Upper lobe of right lung (tissue), 1 donor: ENCODE measurements around the gene CROCC2. TPM values are rescaled to one million over a fixed set of nuclear protein-coding genes. Genes with fewer than 3 reads are reported as not detected.

ENCODE experiments used
- ATAC-seq: fragments of 200-7000 bp; cut with Tn5 transposase; one replicate; pipeline ENCODE4 v1.9.1; 2020; ENCODE audit warnings: mild to moderate bottlenecking, moderate library complexity
- DNase-seq: peaks from one replicate; pipeline ENCODE4 v3.0.0-alpha.2; 2020
- H3K27ac ChIP-seq: fragments of 200-600 bp; one replicate; pipeline ENCODE4 v1.8.0; 2022
- H3K27me3 ChIP-seq: fragments of 200-600 bp; one replicate; pipeline ENCODE4 v1.8.0; 2022; ENCODE audit warnings: mild to moderate bottlenecking
- H3K36me3 ChIP-seq: fragments of 200-600 bp; one replicate; pipeline ENCODE4 v1.8.0; 2022
- H3K4me1 ChIP-seq: fragments of 200-600 bp; one replicate; pipeline ENCODE4 v1.8.0; 2022
- H3K4me3 ChIP-seq: fragments of 200-600 bp; one replicate; pipeline ENCODE4 v1.8.0; 2022; ENCODE audit warnings: mild to moderate bottlenecking
- H3K9me3 ChIP-seq: fragments of 200-600 bp; one replicate; pipeline ENCODE4 v1.8.0; 2022
- CTCF ChIP-seq: fragments of 200-600 bp; IDR thresholded peaks from one replicate; pipeline ENCODE4 v1.8.0; 2022; ENCODE audit warnings: antibody characterized with exemption
- intact Hi-C: fragments of 100-400 bp; cut with DNase I; formaldehyde crosslinking; loops from one replicate; pipeline ENCODE4 v1.11.0; 2022
- total RNA-seq: library from RNA; stranded (reverse); fragmentation: NEBNext Ultra II Directional; extraction: Animal tissue kit (Norgen Biotek cat#: 25700); gene quantifications from one replicate; pipeline ENCODE4 v1.2.1, GENCODE V29; 2021
- donor health status: DM: no; HTN: yes; CAD: no; lungs with severe emphysema.

Gene CROCC2
- total RNA-seq, 1 donor from 2014 or later: 0.26 TPM

- Histone ChIP-seq H3K27ac (no peak overlapping the region), H3K4me3 (no peak overlapping the region), H3K36me3 (no peaks in the 10 kb centered on the region), H3K9me3 (no peaks in the 10 kb centered on the region), H3K4me1 (no peaks in the 10 kb centered on the region), H3K27me3 (no peaks in the 10 kb centered on the region)
- intact Hi-C loops: no loop called here
- TF ChIP-seq CTCF: no peak
- DNase-seq (peak; percentile 35), ATAC-seq (no peak)
Measured at GRCh38 chr2:240949791-240950705, 43.9 kb downstream of the CROCC2 start.

- DNase-seq (no peak), ATAC-seq (no peak)
- Histone ChIP-seq H3K36me3 (no peaks in the 10 kb centered on the region), H3K9me3 (no peaks in the 10 kb centered on the region), H3K4me1 (no peaks in the 10 kb centered on the region), H3K27me3 (no peaks in the 10 kb centered on the region), H3K4me3 (no peak overlapping the region), H3K27ac (no peak overlapping the region)
- no peak for TF ChIP-seq CTCF
- intact Hi-C loops: no loop called here
Measured at GRCh38 chr2:240951045-240951594, 45.0 kb downstream of the CROCC2 start.

- H3K27me3 ChIP-seq: no peaks in the 10 kb centered on the region
- intact Hi-C loops: no loop called here
- DNase-seq: peak; percentile 39
Measured at GRCh38 chr2:240952496-240953246, 46.5 kb downstream of the CROCC2 start.

GRCh38 chr2:240953426-240954410 is 47.6 kb downstream of the CROCC2 start:
- Histone ChIP-seq H3K27ac (no peak overlapping the region), H3K9me3 (no peaks in the 10 kb centered on the region), H3K27me3 (no peaks in the 10 kb centered on the region), H3K4me3 (no peak overlapping the region), H3K4me1 (no peaks in the 10 kb centered on the region), H3K36me3 (no peaks in the 10 kb centered on the region)
- no peak for TF ChIP-seq CTCF
- peak; percentile 28 for DNase-seq
- no peak for ATAC-seq
- intact Hi-C loops: no loop called here

More at GRCh38 chr2:240952496-240953246, 46.5 kb downstream of the CROCC2 start:
- Histone ChIP-seq H3K4me3 (no peak overlapping the region), H3K36me3 (no peaks in the 10 kb centered on the region), H3K4me1 (no peaks in the 10 kb centered on the region), H3K27ac (no peak overlapping the region), H3K9me3 (no peaks in the 10 kb centered on the region)
- no peak for TF ChIP-seq CTCF
- no peak for ATAC-seq
